HG03095 (cell line): ENCODE data around the gene DNAH2.

Source experiments
- ATAC-seq: cut with Tn5 transposase; IDR thresholded peaks from one replicate; pipeline ENCODE4 v1.9.1; 2021; ENCODE audit warnings: moderate library complexity; ENCODE audit not compliant: unreplicated experiment

Gene DNAH2

DNA sequence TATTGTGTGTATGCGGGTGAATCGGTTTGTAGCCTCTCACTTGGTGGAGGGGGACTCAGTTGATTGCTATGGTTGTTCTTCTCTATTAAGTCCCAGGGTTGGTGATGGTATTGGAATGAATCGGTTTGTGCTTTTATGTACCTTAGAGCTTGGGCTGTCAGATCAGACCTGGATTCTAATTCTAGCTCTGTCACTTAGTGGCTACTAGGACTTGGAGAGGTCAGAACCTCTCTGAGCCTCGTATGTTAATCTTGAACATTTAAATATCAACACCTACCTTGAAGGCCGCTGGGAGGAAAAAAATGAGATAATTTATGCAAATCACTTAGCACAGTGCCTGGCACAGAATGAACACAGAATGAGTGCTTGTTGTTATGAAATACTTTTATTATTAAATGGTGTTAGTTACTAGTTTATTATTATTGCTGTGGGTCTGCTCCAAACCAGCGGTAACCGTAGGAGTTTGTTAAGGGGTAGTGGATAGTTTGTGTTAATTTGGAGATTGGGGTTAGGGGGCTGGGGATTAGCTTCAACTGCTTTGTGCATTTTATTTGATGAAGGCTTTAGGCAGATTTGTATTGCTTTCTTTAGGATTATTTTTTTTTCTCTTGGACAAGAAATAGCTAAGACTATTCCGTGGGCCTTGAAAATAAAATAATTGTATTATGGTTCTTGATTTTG, 120.0 kb downstream of the DNAH2 start:
- no peak for ATAC-seq

DNA sequence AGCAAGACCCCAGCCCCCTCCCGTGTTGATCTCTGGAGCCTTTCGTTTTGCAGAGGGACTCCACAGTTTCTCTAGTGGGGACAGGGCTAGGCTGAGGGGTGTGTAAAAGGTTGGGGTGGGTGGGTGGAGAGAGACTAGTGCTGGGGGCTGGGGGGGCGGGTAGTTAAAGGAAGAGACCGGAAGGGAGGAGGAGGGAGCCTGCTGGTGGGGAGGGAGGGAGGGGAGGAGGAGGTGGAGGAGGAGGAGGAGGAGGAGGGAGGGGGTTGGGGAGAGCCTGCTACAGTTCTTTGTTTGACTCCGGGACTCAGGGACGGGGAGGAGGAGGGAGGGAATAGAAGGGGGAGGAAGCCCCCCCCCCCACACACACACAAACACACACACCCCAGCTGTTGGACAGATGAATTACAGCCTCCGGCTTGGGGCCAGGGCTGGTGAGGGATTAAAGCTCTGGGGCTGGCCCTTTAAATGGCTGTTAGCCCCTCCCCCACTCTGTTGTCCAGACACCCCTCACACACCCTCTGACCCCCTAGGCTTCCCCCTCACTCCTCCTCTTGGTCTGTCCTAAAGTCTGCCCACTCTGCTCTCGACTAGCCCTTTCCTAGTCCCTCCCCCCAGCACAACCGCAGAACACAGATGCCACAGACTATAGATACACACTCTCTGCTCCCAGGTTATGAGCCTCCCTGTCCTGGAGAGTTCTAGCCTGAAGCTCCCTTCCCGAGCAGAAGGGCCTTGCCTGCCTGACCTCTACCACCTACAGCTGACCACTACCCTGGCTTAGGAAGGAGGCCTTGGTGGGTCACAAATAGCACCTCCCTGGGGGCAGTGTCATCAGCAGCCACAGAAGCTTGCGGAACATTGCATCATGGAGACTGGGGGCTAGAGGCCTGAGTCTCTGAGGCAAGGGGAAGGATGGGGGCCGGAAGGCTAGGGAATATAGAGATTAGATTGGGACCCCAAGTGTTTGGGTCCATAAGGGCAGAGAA, 120.8 kb downstream of the DNAH2 start:
- no peak for ATAC-seq

DNA sequence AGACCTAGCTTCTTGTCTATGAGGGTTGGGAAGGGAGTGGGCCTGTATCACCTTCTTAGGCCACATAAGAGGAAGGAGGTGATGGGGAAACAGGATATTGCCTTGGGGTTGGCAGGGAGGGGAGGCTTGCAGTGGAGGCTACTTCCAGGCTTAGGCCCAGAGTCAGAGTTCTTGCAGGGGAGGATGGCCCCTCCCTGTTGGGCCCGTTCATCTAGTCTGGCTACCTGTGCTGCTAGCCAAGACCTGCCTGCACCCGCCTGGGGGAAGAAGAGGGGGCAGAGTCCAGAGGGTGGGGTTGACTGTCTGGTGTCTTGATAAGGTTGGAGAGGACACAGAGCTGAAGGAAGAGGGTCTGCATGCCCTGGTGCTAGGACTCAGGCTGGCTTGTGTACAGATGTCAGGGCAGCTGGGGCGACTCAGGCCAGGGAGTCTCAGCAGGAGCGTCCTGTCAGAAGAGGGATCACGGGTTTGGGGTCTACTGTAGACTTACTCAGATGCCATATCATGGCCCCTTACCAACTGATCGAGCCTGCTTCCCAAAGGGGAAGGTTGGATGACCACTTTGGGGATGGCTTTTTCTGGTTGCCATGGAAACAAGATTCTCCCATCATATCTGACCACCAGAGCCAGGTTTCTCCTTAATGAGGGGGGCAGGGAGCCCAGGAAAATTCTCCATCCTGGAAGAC, 121.8 kb downstream of the DNAH2 start:
- ATAC-seq, result no peak

DNA sequence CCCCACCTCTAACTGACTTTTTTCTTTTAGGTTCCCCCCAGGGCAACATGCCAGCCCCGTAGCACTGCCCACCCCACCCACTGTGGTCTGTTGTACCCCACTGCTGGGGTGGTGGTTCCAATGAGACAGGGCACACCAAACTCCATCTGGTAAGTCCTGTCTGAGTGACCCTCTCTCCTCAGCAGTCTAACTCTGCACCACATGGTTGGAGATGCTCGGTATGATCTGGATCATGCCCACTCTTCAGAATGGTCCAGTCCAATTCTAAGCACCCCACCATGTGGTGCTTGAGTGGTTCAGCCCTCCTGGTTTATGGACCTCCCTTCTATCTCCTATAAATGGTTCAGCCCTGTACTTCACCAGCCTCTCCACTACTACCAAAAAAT, 122.3 kb downstream of the DNAH2 start:
- ATAC-seq, result no peak

DNA sequence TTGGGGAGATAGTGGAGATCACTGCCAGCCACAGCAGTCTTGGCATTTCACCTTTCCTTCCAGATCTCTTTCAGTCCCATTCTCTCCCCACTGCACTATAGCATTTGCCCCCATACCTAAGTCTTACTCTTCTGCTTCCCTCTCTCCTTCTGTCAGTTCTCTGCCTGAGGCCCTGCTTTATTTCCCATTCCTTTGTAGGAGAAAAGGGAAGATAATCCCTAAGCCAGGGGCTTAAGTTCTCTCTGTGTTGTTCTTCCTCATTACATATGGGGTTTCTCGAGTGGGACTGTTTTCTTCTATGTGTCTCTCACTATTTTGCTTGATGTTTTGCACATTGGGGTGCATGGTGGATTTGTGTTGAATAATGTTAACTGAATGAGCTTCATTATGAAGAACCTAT, 122.9 kb downstream of the DNAH2 start:
- ATAC-seq, result no peak

DNA sequence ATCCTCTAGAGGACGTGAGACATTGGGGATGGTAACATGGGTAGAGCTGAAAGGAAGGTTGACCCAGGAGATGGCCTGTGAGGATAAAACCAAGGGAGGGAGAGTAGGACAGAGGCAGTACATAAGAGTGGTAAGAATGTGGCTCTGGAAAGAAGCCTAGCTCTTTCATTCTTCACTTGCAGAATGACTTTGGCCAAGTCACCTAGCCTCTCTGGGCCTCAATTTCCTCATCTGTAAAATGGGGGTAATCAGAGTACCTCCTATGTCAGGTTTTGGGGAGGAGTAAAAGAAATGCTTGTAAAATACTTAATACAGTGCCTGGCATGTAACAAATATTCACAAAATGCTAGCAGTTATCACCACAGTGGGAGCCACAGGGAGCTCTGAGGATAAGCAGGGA, 123.3 kb downstream of the DNAH2 start:
- no peak for ATAC-seq

DNA sequence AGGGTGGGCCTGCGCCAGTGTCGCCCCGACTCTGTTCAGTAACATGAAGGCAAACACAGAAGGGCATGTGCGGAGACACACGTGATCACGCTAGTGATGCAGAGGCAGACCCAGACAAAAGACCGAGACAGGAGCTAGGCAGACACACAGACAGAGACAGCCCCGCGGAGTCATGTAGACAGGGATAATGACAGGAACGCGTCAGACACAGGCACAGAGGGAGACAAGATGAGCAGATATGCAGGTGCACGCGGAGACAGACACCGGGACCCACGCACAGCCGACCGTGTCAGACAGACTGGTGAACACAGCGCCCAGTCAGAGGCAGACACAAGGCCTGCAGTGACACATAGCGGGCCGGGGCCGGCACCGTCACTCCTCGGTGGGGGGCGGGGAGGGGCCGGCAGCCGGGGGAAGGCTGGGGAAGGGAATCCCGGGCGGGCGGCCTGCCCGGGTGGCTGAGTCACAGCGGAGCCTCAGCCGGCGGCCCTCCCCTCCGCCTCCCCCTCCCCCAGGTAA, 123.9 kb downstream of the DNAH2 start:
- ATAC-seq, result no peak

DNA sequence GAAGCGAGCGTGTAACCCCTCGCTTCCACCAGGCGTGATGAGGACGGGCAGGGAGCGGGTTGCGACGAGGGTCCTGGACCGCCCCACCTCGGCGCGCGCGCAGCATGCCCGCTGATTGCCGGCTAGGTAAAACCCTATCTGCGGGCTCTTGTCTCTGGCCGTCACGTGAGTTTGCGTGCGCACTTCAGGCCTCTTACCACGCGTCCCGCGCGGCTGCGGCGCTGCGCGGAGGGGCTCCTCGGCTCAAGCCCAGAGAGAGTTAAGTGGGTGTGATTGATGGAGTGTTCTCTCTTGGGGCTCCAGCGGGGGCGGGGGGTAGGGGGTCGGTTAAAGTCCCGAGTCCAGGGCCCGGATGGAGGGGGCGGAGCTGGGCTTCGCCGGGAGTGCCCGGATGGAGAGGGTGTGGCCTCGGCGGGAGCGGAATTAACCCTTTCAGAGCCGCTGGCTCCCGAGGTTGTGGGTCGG, 124.4 kb downstream of the DNAH2 start:
- ATAC-seq, result no peak

DNA sequence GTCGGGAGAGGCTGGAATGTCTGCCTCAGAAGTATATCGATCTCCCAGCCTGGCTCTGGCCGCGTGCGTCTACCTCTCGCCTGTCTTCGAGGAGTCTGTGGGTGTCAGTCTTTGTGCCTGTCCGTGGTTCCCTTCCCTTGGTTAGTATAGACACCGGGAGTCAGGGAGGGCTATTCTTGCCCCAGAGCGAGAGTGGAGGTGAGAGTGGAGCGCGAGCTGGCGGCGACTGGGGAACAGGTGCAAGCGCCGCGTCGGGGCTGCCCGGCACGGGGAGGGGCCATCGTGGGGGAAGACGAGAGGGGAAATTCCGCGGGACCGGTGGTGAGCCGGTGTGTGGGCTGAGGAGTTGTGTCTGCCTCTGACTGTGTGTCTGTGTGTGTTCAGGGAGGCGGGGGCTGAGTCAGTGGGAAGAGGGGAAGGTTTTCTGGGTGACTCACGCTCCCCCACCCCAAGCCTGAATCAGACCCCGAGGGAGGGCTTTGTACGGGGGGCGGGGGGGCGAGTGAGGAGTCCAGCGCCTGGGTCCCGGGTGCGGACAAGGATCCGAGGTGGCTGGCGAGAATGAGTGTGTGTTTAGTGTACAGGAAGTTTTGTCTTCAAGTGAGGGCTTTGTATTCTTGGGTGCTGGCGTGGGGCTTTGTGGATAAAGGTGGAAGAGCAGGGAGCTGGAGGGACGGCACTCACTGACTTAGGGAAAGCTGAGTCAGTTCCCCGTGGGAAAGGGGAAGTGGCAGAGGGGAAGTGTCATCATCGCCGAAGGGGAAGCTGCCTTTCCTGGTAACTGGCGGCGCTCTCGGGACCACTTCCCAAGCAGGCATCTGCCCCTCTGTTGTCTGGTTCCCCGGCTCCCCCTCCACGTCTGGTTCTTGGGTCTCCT, 125.1 kb downstream of the DNAH2 start:
- ATAC-seq, result no peak

DNA sequence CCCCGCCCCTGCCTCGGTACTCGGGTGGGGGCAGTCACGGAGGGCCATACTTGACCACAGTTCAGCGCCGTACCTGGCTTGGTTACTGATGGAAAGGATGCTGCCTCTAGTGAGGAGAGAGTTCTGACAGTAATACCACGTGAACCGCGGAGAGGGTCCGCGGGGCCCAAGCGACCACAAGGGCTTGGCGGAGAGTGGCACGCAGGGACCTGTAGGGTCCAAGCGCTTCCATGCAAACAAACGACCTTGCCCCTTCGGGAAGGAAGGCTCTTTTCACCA, 125.7 kb downstream of the DNAH2 start:
- no peak for ATAC-seq

DNA sequence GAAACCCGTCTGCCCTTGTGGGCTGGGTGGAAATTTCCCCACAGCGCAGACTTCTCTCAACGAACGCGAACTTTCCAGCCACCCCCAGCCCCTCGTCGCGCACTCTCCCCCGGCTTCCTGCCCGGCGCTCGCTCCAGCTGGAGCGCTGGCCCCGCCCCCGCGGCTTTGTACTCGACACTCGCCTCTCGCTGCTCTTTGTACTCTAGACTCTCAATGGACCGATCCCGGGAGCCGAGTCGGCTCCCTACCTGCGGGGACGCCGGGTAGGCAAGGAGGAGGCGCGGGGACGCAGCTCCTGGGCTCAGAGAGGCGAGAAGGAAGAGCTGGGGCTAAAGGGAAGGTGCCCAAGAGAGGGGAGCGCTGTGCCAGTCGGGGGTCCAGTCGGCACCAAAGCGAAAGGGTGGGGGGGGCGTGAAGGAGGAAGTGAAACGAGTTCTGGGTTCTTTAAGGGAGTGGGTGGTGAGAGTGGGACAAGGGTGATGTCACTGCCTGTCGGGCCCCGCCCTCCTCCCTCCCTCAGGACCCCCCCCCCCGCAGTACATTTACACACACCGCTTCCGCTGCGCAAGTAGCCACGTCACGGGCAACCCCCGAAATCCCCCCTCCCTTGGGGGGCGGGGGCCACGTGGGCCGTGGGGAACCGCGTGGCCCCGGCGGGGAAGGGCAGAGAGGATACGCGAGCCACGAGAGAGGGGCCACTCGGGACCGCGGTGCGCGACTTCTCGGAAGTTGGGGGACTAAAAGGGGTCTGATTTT, 126.2 kb downstream of the DNAH2 start:
- ATAC-seq, result peak; percentile 23

DNA sequence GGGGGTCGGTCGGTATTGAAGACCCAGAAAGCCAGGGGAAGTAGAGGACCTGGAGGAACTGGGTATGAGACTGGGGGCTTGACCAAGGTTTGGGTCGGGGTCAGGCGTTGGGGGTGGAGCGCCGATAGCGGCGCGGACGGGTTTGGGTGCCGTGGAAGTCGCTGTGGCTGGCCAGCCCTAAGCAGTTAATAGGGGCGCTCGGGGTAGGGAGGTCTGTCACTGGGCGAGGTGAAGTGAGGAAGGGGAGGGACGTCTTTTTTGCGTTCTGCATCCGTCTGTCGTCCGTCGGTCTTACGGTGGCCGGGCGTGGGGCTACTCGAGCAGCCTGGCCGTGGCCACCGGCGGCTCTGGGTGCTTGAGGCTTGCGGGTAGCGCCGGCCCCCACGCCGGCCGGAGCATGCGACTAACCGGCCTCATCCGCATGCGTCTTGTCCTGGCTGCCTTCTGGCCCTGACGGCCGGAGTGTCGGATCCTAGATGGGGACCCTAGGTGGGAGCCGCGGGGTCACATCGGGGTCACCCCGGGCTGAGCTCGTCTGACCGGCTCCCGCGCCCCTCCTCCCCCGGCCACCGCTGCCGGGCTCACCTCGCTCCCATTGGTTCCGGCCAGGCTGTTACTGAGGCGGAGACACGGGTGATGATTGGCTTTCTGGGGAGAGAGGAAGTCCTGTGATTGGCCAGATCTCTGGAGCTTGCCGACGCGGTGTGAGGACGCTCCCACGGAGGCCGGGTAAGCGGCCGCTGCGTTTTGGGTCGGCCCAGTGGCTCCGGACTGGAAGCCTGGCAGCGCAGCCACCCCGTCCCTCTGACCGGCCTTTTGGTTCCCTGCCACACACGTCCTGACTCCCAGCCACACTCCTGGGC, 127.0 kb downstream of the DNAH2 start:
- ATAC-seq, result peak; percentile 37

DNA sequence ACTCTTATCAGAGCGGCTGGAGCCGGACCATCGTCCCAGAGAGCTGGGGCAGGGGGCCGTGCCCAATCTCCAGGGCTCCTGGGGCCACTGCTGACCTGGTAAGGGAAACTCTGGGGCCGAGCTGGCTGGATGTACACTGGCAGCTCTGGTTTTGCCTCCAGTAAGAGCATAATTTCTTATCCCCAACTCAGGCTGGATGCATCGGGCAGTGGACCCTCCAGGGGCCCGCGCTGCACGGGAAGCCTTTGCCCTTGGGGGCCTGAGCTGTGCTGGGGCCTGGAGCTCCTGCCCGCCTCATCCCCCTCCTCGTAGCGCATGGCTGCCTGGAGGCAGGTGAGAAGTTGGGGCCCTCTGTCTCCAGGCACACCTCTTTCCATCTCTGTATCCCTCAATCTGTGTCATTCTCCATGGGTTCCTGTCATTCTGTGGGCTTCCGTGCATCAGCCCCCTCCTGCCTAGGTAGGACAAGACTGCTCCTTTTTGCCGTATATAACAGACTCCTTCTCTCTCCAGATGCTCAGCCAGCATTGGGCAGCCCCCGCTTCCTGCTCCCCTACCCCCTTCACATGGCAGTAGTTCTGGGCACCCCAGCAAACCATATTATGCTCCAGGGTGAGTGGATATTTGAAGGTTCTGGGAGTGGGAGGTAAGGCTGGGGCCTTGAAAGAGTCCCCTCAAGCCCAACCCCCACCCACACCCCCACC, 128.0 kb downstream of the DNAH2 start:
- no peak for ATAC-seq

DNA sequence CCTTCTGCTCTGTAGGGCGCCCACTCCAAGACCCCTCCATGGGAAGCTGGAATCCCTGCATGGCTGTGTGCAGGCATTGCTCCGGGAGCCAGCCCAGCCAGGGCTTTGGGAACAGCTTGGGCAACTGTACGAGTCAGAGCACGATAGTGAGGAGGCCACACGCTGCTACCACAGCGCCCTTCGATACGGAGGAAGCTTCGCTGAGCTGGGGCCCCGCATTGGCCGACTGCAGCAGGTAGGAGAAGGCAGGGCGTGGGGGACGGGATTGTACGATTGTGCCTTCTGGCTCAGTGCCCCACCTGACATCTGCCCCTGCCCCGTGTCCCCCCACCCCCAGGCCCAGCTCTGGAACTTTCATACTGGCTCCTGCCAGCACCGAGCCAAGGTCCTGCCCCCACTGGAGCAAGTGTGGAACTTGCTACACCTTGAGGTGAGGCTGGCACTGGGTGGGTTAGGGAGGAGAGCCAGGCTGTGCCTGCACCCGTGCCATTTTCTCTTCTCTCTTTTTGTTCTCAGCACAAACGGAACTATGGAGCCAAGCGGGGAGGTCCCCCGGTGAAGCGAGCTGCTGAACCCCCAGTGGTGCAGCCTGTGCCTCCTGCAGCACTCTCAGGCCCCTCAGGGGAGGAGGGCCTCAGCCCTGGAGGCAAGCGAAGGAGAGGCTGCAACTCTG, 128.7 kb downstream of the DNAH2 start:
- no peak for ATAC-seq

DNA sequence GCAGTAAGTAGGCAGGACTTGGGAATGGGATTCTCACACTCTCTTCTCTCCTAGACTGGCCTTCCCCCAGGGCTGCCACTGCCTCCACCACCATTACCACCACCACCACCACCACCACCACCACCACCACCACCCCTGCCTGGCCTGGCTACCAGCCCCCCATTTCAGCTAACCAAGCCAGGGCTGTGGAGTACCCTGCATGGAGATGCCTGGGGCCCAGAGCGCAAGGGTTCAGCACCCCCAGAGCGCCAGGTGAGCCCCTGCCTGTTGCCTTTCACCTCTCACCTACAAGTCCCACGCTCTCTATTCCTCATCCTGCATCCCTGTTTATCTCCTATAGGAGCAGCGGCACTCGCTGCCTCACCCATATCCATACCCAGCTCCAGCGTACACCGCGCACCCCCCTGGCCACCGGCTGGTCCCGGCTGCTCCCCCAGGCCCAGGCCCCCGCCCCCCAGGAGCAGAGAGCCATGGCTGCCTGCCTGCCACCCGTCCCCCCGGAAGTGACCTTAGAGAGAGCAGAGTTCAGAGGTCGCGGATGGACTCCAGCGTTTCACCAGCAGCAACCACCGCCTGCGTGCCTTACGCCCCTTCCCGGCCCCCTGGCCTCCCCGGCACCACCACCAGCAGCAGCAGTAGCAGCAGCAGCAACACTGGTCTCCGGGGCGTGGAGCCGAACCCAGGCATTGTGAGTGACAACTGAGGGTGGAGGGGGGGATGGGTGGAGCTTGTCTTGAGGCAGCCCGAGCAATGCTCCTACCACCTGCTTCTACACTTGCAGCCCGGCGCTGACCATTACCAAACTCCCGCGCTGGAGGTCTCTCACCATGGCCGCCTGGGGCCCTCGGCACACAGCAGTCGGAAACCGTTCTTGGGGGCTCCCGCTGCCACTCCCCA, 129.5 kb downstream of the DNAH2 start:
- ATAC-seq, result no peak

DNA sequence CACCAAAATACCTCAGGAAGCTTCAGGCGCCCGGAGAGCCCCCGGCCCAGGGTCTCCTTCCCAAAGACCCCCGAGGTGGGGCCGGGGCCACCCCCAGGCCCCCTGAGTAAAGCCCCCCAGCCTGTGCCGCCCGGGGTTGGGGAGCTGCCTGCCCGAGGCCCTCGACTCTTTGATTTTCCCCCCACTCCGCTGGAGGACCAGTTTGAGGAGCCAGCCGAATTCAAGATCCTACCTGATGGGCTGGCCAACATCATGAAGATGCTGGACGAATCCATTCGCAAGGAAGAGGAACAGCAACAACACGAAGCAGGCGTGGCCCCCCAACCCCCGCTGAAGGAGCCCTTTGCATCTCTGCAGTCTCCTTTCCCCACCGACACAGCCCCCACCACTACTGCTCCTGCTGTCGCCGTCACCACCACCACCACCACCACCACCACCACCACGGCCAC, 130.6 kb downstream of the DNAH2 start:
- ATAC-seq, result no peak

DNA sequence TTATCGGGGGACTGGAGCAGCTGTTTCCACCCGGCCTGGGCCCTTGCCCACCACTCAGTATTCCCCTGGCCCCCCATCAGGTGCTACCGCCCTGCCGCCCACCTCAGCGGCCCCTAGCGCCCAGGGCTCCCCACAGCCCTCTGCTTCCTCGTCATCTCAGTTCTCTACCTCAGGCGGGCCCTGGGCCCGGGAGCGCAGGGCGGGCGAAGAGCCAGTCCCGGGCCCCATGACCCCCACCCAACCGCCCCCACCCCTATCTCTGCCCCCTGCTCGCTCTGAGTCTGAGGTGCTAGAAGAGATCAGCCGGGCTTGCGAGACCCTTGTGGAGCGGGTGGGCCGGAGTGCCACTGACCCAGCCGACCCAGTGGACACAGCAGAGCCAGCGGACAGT, 131.2 kb downstream of the DNAH2 start:
- no peak for ATAC-seq
